HCT116 (cell line): ENCODE measurements around the gene CCDC17. TPM values are rescaled to one million over a fixed set of nuclear protein-coding genes. Genes with fewer than 3 reads are reported as not detected.

ENCODE experiments used
- ATAC-seq: fragments of 200-7000 bp; cut with Tn5 transposase; 2 replicates; pipeline ENCODE4 v1.9.1; 2020; ENCODE audit warnings: mild to moderate bottlenecking, moderate library complexity
- BruUV-seq: library from RNA; stranded (reverse); fragments of 400-500 nt; replicated peaks from 2 replicates; lab custom pipeline; 2021; lab: Mats Ljungman, UMichigan
- CTCF ChIA-PET: fragments of 300-600 bp; sonication (Branson Sonifier 250); formaldehyde crosslinking; loops from one replicate; lab custom pipeline; 2021; ENCODE audit warnings: antibody characterized with exemption; lab: Charles Lee
- POLR2A ChIA-PET: fragments of 300-600, 350-600 bp; sonication (Branson Sonifier 250); formaldehyde crosslinking; loops from one replicate; lab custom pipeline; 2021; ENCODE audit warnings: antibody characterized with exemption; lab: Charles Lee
- RAD21 ChIA-PET, 2 experiments: fragments of 300-600 bp; sonication (Branson Sonifier 250); formaldehyde crosslinking; loops; one replicate each; lab custom pipeline; 2023; ENCODE audit warnings: low total read pairs in 2 of 2; ENCODE audit not compliant: uncharacterized antibody in 2 of 2, unreplicated experiment in 2 of 2, low non-redundant PET in 1 of 2; lab: Charles Lee
- DNase-seq: peaks from one replicate; pipeline ENCODE4 v3.0.0-alpha.2; 2010; ENCODE audit warnings: low read depth, low spot score
- H2AFZ ChIP-seq: fragments of 200-600 bp; shearing (Covaris generic), sonication (generic); 2 replicates; pipeline ENCODE4 v1.6.1; 2017; ENCODE audit warnings: low read depth, mixed run types, mixed read lengths, antibody characterized with exemption, low read length; ENCODE audit not compliant: poor library complexity, severe bottlenecking
- H3K27ac ChIP-seq: 2 replicates; pipeline ENCODE4 v1.5.1; 2012; ENCODE audit warnings: low read depth, low read length
- H3K27me3 ChIP-seq: fragments of 200-600 bp; sonication (generic); 2 replicates; pipeline ENCODE4 v1.6.1; 2016; ENCODE audit warnings: mixed run types, low read length, mixed read lengths; ENCODE audit not compliant: insufficient read depth
- H3K36me3 ChIP-seq, 2 experiments: fragments of 200-500 bp in 1 of 2; fragments of 200-600 bp in 1 of 2; sonication (Bioruptor generic) in 1 of 2; sonication (generic) in 1 of 2; 2 replicates each; pipeline versions ENCODE4 v1.5.1 to v1.6.1; 2014 to 2016; ENCODE audit warnings: low read length in 2 of 2, inconsistent platforms in 1 of 2, mixed read lengths in 1 of 2, mixed run types in 1 of 2; ENCODE audit not compliant: insufficient read depth in 2 of 2, control insufficient read depth in 1 of 2
- H3K4me1 ChIP-seq, 2 experiments: fragments of 200-600 bp in 1 of 2; sonication (generic) in 1 of 2; 2 replicates each; pipeline versions ENCODE4 v1.5.1 to v1.6.1; 2012 to 2017; ENCODE audit warnings: low read length in 2 of 2, inconsistent platforms in 1 of 2, mild to moderate bottlenecking in 1 of 2, mixed read lengths in 1 of 2, mixed run types in 1 of 2, moderate library complexity in 1 of 2; ENCODE audit not compliant: insufficient read depth in 2 of 2, control insufficient read depth in 1 of 2
- H3K4me2 ChIP-seq: fragments of 200-600 bp; sonication (generic); 2 replicates; pipeline ENCODE4 v1.6.1; 2017; ENCODE audit warnings: mixed run types, low read length, mixed read lengths
- H3K4me3 ChIP-seq, 2 experiments: fragments of 200-600 bp in 1 of 2; sonication (generic) in 1 of 2; replicated peaks in 1 of 2; 2 replicates each; pipeline ENCODE4 v1.5.1; 2011 to 2016; ENCODE audit warnings: low read length in 2 of 2, control low read depth in 1 of 2, low read depth in 1 of 2, mild to moderate bottlenecking in 1 of 2, mixed read lengths in 1 of 2, mixed run types in 1 of 2
- H3K79me2 ChIP-seq: fragments of 200-600 bp; sonication (generic); 2 replicates; pipeline ENCODE4 v1.6.1; 2017; ENCODE audit warnings: mild to moderate bottlenecking, mixed run types, low read length, moderate library complexity, mixed read lengths; ENCODE audit not compliant: insufficient read depth
- H3K9ac ChIP-seq: fragments of 200-600 bp; sonication (generic); 2 replicates; pipeline ENCODE4 v1.6.1; 2016; ENCODE audit warnings: low read length, mixed read lengths
- H3K9me2 ChIP-seq: fragments of 200-600 bp; sonication (generic), shearing (Covaris generic); 2 replicates; pipeline ENCODE4 v1.6.1; 2017; ENCODE audit warnings: mixed run types, mild to moderate bottlenecking, moderate library complexity; ENCODE audit not compliant: insufficient read depth
- H3K9me3 ChIP-seq, 2 experiments: fragments of 200-500 bp in 1 of 2; fragments of 200-600 bp in 1 of 2; sonication (Bioruptor generic) in 1 of 2; sonication (generic) in 1 of 2; 2 replicates each; pipeline ENCODE4 v1.6.1; 2014 to 2017; ENCODE audit warnings: low read length in 2 of 2, mixed read lengths in 2 of 2, inconsistent platforms in 1 of 2, low read depth in 1 of 2, mild to moderate bottlenecking in 1 of 2, mixed run types in 1 of 2, moderate library complexity in 1 of 2; ENCODE audit not compliant: control insufficient read depth in 1 of 2, insufficient read depth in 1 of 2
- H4K20me1 ChIP-seq: fragments of 200-600 bp; sonication (generic), shearing (Covaris generic); 2 replicates; pipeline ENCODE4 v1.6.1; 2017; ENCODE audit warnings: mixed run types, mild to moderate bottlenecking, moderate library complexity; ENCODE audit not compliant: insufficient read depth
- ATF3 ChIP-seq: IDR thresholded peaks from 2 replicates; pipeline ENCODE4 v1.6.1; 2012
- CBX3 ChIP-seq: IDR thresholded peaks from 2 replicates; pipeline ENCODE4 v1.6.1; 2012; ENCODE audit warnings: low read depth
- CEBPB ChIP-seq: IDR thresholded peaks from 2 replicates; pipeline ENCODE4 v1.6.1; 2012; ENCODE audit warnings: low read depth
- CTCF ChIP-seq, 3 experiments: fragments of 200-600 bp in 1 of 3; sonication (generic) in 1 of 3; IDR thresholded peaks in 2 of 3; conservative IDR thresholded peaks in 1 of 3; 2 replicates each; pipeline ENCODE4 v1.5.1; 2012 to 2017; ENCODE audit warnings: low read depth in 2 of 3, low read length in 2 of 3, antibody characterized with exemption in 1 of 3, borderline replicate concordance in 1 of 3, control low read depth in 1 of 3, mild to moderate bottlenecking in 1 of 3, mixed read lengths in 1 of 3, mixed run types in 1 of 3, moderate library complexity in 1 of 3; ENCODE audit not compliant: insufficient read depth in 1 of 3
- EGR1 ChIP-seq: IDR thresholded peaks from 2 replicates; pipeline ENCODE4 v1.6.1; 2012; ENCODE audit warnings: low read depth
- EZH2 ChIP-seq: fragments of 200-600 bp; sonication (generic); IDR thresholded peaks from 2 replicates; pipeline ENCODE4 v1.6.1; 2017; ENCODE audit warnings: antibody characterized with exemption, mixed run types
- EZH2phosphoT487 ChIP-seq: fragments of 200-600 bp; IDR thresholded peaks from 2 replicates; pipeline ENCODE4 v1.6.1; 2018; ENCODE audit warnings: antibody characterized with exemption, borderline replicate concordance
- JUND ChIP-seq: IDR thresholded peaks from 2 replicates; pipeline ENCODE4 v1.6.1; 2012
- POLR2A ChIP-seq: IDR thresholded peaks from 2 replicates; pipeline ENCODE4 v1.7.0; 2011; ENCODE audit warnings: borderline replicate concordance; ENCODE audit not compliant: insufficient read depth, insufficient read length; ENCODE audit errors: extremely low read depth
- POLR2AphosphoS5 ChIP-seq: IDR thresholded peaks from 2 replicates; pipeline ENCODE4 v1.6.1; 2011; ENCODE audit warnings: mild to moderate bottlenecking, low read depth, low read length, moderate library complexity
- RAD21 ChIP-seq: IDR thresholded peaks from 2 replicates; pipeline ENCODE4 v1.6.1; 2012; ENCODE audit warnings: low read depth, mild to moderate bottlenecking
- SIN3A ChIP-seq: IDR thresholded peaks from 2 replicates; pipeline ENCODE4 v1.6.1; 2012; ENCODE audit warnings: low read depth
- SP1 ChIP-seq: IDR thresholded peaks from 2 replicates; pipeline ENCODE4 v1.6.1; 2012; ENCODE audit warnings: low read depth
- ZFX ChIP-seq: fragments of 450-650 bp; IDR thresholded peaks from 2 replicates; pipeline ENCODE4 v1.6.1; 2017
- ZNF274 ChIP-seq: fragments of 200-500 bp; sonication (Bioruptor generic); IDR thresholded peaks from 2 replicates; pipeline ENCODE4 v1.6.1; 2014; ENCODE audit warnings: mild to moderate bottlenecking, low read depth, low read length, inconsistent platforms
- intact Hi-C: fragments of 100-400 bp; cut with micrococcal nuclease; formaldehyde crosslinking; loops from 2 replicates; pipeline ENCODE4 v1.10.0; 2022
- total RNA-seq: library from RNA; stranded (reverse); gene quantifications from one replicate; pipeline ENCODE4 v1.2.1, GENCODE V29; 2021; ENCODE audit not compliant: unreplicated experiment
- TF ChIP-seq, protein P1 (sequence below): IDR thresholded peaks from 2 replicates; pipeline ENCODE4 v1.6.1; 2011; ENCODE audit warnings: mild to moderate bottlenecking, low read length, moderate library complexity; ENCODE audit not compliant: insufficient replicate concordance; ENCODE audit errors: extremely low read depth

The CCDC17 gene
- total RNA-seq, 1 experiment from 2014 or later: 2.4 TPM

DNA sequence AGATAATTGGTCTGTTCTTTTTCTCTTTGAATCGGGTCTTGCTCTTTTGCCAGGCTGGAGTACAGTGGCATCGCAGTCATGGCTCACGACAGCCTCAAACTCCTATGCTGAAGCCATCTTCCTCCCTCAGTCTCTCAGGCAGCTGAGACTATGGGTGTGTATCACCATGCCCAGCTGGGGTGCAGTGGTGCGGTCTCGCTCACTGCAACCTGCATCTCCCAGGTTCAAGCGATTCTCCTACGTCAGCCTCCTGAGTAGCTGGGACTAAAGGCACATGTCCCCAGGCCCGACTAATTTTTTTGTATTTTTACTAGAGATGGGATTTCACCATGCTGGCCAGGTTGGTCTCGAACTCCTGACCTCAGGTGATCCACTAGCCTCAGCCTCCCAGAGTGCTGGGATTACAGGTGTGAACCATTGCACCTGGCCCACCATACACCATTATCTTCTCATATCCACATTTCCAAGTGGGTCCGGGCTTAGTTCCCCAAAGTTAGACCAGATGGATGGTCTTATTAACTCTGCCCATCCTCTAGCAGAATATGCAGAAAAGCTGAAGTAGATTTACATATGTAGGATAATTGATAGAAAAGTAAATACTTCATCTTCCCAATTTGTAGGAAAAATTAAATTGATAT is 13.1 kb downstream of the CCDC17 start (continued):
- TF ChIP-seq SP1: no peak

DNA sequence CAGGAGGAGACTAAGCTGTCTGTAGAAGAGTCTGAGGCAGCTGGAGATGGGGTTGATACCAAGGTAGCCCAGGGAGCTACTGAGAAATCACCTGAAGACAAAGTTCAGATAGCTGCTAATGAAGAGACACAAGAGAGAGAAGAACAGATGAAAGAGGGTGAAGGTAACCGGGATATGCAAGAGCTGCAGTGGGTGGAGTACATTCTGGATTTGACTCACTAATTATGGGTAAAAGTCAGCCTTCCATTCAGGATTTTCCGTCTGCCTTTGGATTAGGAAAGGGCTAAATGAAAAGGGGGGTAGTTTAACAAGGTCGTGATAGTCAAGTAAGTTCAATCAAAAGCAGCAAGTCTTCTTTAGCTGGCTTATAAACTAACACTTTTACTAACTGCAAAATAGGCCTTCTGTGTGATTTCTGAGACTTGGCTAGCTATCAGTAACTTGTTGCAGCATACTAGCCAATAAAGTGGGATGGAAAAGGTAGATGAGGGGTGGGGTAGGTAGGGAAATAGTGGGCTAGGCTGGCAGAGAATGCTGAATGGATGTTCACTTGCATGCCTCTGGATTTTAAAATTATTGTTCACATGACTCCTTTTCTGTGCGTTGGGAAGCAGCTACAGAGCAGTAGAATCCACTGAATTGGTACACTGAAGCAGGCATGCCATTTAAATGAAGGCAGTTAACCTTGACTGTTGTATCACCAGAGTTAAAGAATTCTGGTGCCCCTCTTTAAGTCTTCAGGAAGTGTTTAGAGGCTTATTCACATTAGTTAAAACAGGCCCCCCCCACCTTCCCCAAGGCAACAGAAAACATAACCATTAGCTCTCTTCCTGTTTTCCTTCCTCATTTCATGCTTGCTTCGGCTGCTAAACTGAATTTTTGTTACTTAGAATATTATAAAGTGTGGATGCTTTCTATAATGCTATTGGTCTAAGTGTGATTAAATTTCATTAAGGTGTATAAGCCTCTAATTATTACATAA is 15.4 kb downstream of the CCDC17 start:
- no peak overlapping the region for H3K4me3 ChIP-seq
- H3K36me3 ChIP-seq: peaks cover 37 to 58% of the 10 kb centered on the region in 2 experiments
- DNase-seq (no peak), ATAC-seq (no peak)
- ChIA-PET RAD21 (no interaction called here), POLR2A (interaction anchor here (1.1 kb wide), 1 partner anchor 25 kb away, joined by 3 read pairs; no protein-coding TSS in a partner anchor), CTCF (no interaction called here)
- H3K4me1 ChIP-seq: no peaks in the 10 kb centered on the region
- H2AFZ ChIP-seq: no peak overlapping the region
- no peak overlapping the region for H3K27ac ChIP-seq
- H3K9ac ChIP-seq: no peak overlapping the region
- peaks cover 14% of the 10 kb centered on the region; the same call in 1 of the 2 replicates for H4K20me1 ChIP-seq
- H3K79me2 ChIP-seq: peaks cover 89% of the 10 kb centered on the region
- TF ChIP-seq CTCF (IDR thresholded peaks at IDR 0.05 in 2 of 3, conservative IDR thresholded peaks at IDR 0.05 in 1 of 3; ENCODE audit: borderline replicate concordance in 1 of 3, insufficient read depth in 1 of 3, low read depth in 2 of 3, low read length in 2 of 3) (no peak), ATF3 (no peak), POLR2AphosphoS5 (no peak), CEBPB (no peak), ZFX (no peak), EGR1 (no peak), CBX3 (no peak), JUND (no peak), SP1 (no peak), RAD21 (no peak), EZH2phosphoT487 (no peak), EZH2 (no peak), POLR2A (no peak), SIN3A (no peak), ZNF274 (no peak)
- TF ChIP-seq, protein P1, sequence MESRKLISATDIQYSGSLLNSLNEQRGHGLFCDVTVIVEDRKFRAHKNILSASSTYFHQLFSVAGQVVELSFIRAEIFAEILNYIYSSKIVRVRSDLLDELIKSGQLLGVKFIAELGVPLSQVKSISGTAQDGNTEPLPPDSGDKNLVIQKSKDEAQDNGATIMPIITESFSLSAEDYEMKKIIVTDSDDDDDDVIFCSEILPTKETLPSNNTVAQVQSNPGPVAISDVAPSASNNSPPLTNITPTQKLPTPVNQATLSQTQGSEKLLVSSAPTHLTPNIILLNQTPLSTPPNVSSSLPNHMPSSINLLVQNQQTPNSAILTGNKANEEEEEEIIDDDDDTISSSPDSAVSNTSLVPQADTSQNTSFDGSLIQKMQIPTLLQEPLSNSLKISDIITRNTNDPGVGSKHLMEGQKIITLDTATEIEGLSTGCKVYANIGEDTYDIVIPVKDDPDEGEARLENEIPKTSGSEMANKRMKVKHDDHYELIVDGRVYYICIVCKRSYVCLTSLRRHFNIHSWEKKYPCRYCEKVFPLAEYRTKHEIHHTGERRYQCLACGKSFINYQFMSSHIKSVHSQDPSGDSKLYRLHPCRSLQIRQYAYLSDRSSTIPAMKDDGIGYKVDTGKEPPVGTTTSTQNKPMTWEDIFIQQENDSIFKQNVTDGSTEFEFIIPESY: no peak
- H3K4me2 ChIP-seq: no peak overlapping the region
- intact Hi-C loops: no loop called here
- no TSS peak for BruUV-seq
- no peaks in the 10 kb centered on the region for H3K27me3 ChIP-seq
- H3K9me2 ChIP-seq: no peaks in the 10 kb centered on the region
- H3K9me3 ChIP-seq: no peaks in the 10 kb centered on the region
